Ovary (tissue), 3 donors: Measurements from ENCODE around the gene RFX1.

Experiments
- EP300 ChIP-seq: sonication (generic); formaldehyde crosslinking; IDR thresholded peaks from one replicate; pipeline ENCODE4 v1.6.1; 2017; ENCODE audit warnings: antibody characterized with exemption
- POLR2A ChIP-seq: fragments of 450-650 bp; IDR thresholded peaks from one replicate; pipeline ENCODE4 v1.6.1; 2017; ENCODE audit warnings: antibody characterized with exemption, mild to moderate bottlenecking, moderate library complexity
- TF ChIP-seq, protein P1 (sequence below), 3 donors: fragments of 450-650 bp in 2 of 3; fragments of 200-600 bp in 1 of 3; IDR thresholded peaks; one replicate each; pipeline versions ENCODE4 v1.5.1 to v1.8.0; 2016 to 2022; ENCODE audit warnings: antibody characterized with exemption in 3 of 3, mild to moderate bottlenecking in 1 of 3
- donor health status: DM: no; HTN: no; CAD: no.

GRCh38 chr19:13931391-13932148 lies 74.5 kb downstream of the RFX1 start:
- TF ChIP-seq, protein P1, sequence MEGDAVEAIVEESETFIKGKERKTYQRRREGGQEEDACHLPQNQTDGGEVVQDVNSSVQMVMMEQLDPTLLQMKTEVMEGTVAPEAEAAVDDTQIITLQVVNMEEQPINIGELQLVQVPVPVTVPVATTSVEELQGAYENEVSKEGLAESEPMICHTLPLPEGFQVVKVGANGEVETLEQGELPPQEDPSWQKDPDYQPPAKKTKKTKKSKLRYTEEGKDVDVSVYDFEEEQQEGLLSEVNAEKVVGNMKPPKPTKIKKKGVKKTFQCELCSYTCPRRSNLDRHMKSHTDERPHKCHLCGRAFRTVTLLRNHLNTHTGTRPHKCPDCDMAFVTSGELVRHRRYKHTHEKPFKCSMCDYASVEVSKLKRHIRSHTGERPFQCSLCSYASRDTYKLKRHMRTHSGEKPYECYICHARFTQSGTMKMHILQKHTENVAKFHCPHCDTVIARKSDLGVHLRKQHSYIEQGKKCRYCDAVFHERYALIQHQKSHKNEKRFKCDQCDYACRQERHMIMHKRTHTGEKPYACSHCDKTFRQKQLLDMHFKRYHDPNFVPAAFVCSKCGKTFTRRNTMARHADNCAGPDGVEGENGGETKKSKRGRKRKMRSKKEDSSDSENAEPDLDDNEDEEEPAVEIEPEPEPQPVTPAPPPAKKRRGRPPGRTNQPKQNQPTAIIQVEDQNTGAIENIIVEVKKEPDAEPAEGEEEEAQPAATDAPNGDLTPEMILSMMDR (IDR thresholded peaks at IDR 0.05), result no peak
- no peak for TF ChIP-seq POLR2A
- no peak for TF ChIP-seq EP300
